HG02852 (cell line): ENCODE measurements around the gene KRT79.
"Not testable (repeated sequence)": the region's sequence is repeated elsewhere in the genome, so short reads cannot be mapped to it uniquely, and the experiment has no call there.

ENCODE experiments used
- ATAC-seq: cut with Tn5 transposase; IDR thresholded peaks from one replicate; pipeline ENCODE4 v1.9.1; 2021; ENCODE audit warnings: mild to moderate bottlenecking, moderate library complexity; ENCODE audit not compliant: unreplicated experiment

KRT79 gene

GRCh38 chr12:52833922-52834726, at the start of gene KRT79:
Gene KRT79 (minus strand): TSS chr12:52834311. CDS start chr12:52834260, 51 bp downstream.
- no peak for ATAC-seq

- ATAC-seq, result not testable (repeated sequence)
These were observed 46.4 kb upstream of the KRT79 start for GRCh38 chr12:52880499-52880898.

DNA sequence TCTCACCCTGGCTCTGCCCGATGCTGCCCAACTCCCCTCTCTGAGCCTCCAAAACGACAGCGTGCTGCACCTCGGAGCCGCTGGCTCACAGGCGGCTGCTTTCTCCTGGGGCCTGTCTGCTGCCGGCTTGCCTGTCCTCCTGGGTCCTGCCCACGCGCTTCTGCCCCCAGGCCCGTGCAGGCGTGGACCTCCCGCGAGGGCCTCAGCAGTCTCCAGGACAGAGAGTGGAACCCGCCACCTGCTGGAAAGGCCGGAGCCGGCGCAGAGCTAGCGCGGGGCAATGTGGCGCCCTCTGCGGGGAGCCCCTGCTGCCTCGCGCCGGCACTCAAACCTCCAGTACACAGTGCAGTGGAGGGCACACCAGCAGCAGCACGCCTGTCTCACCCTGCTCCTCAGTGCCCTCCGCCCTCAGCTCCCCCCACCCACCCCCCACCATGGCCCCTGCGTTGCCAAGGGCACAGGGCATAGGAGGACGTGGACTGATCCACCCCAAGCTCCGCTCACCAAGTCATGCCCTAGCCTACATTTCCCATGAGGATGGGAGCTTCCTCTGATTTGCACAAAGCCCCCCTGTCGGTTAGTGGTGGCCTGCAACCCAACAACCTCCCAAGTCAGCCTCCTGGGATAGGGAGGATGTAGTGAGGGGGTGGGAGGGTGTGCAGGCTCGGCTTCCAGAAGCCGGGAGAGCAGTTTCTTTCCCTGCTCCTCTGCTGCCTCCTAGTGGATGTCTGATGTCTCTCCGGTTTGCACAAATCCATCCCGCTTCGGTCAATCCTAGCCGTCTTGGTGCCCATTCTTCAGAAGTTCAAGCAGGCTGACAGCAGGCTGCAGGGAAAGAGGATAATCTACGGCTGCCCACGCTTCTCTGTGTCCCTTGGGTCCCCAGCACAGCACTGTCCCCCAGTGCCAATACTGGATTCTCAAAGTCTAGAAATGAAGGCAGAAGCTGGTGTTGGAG, 45.6 kb upstream of the KRT79 start:
- ATAC-seq, result no peak

- ATAC-seq, result no peak
These were observed 44.6 kb upstream of the KRT79 start for GRCh38 chr12:52878507-52879393.

DNA sequence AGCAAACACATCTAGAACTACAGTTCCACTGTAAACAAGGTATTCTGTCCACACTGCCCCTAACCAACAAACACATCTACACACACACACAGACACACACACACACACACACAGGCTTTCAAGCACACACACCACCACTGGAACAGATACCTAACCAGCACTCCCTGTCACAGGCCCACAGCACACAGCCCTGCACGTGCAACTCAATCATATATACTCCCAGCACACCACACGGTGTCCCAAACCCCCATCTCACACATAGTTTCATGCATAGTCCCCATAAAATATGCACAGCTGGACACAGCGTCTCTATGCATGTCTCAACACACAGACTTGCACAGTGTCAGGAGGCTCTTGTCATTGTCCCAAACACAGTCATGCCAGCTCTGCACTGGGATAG, 43.1 kb upstream of the KRT79 start:
- no peak for ATAC-seq

GRCh38 chr12:52876372-52876771, 42.3 kb upstream of the KRT79 start:
- ATAC-seq, result no peak

DNA sequence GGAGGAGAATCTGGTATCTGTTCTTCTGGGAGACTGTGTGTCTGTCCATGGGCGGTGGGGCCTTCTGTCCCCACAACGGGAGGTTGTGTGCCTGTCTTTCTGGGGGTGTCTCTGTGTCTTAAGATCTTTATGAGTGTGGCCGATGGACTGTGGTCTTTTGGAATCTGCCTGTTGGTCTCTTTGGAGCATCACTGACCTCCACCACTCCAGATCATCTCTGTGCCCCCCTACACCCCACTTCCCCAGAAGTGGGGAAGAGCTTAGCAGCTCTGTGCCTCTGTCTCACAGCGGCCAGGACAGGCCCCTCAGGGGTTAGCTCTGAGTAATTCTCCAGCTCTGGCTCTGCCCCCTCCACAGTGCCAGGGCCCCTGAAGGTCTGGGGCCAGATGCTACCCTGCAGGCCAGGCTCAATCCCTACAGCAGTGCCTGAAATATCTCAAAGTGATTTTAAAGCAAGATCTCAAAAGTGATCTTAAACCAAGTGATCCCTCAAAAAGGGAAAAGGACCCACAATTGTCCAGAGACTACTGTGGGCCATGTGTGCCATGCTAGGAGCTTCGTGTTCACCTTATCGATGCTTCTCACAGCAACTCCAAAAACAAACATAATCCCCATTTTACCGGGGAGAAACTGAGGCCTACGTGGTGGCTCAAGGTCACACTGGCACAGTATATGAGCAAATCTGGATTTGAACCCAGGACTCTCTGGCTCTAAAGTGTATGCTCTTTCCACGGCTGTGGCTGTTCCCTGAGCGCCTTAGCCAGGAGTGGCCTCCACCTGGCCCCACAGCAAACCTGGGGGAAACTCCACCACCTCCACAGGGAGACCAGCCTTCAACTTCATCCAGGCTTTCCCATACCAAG, 40.7 kb upstream of the KRT79 start:
- no peak for ATAC-seq

DNA sequence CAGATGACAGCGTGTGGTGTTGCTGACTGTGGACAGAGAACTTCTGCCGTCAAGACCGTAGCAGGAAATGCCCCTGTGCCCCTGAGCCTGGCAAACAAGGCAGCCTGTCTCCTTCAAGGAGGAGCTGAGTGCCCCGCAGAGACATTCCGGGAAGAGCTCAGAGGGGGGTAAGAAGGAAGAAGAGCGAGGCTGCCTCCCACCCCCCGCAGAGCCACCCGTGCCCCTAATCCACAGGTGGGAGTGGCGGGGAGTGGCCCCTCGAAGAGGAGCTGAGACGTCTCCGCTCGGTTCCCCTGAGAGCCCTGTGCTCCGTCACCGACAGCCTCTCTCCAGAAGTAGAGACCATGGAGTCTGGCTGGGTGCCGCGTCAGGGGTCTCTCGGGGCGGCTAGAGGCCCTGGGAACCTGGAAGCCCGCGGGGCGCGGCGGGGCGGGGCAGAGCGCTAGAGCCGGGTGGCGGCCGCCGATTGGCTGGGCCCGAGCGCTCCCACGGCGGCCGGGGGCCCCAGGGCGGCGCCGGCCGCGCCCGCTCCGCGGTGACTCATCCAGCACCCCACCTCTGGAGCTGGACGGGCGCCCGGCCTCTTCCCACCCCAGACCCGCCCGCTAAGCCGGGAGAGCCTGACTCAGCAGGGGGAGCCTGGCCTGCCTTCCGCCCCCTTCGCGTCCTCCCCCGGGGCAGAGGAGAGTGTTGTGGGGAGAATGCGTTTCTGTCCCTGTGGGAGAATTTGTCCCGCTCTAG, 39.9 kb upstream of the KRT79 start:
- no peak for ATAC-seq

DNA sequence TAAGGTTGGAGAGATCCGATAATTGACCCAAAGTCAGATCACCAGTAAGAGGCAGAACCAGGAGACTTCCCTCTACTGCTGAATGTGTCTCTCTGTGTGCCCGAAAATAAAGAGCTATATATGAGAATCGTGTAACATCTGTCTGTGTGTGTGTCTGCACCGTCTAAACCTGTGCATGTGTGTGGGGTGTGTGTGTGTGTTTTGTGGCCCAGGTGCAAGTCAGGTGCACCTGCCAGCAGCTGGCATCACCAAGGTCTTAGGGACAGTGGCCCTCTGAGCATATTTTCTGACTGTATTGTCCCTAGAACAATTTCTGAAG, 39.4 kb upstream of the KRT79 start:
- ATAC-seq, result no peak

DNA sequence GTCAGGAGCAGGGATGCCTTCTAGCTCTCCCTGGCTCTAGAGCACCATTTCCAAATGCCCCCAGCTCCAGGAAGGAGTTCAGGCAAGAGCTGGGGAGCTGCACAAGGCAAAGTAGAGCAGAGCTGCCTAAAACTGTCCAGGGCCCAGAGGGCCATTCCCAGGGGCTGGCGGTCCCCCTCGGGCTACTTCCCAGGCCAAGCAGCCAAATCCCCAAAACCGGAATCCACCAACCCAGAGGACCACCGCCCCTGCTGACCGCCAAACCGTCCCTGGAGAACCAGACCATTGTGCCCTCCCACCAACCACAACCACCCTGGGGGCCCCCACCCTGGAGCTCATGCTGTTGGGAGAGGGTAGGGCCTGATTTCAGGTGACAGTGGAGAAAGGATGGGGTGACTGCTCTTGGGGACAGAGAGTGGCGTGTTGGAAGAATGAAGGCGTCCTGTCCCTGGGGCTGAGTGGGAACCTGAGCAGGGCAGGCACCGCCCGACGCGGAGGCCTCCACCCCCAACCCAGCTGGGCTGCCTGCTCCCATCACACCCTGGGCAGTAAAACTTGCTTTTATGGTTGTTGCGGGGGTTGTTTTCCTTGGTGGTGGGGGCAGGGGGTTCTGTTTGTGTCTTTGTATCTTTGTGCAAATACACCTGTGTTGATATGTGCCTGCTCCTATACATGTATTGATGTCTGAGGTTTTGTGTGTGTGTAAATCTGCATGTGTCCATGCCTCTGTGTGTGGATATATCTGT, 38.7 kb upstream of the KRT79 start:
- ATAC-seq, result no peak

- ATAC-seq, result no peak
These were observed 37.4 kb upstream of the KRT79 start for GRCh38 chr12:52871291-52872039.

DNA sequence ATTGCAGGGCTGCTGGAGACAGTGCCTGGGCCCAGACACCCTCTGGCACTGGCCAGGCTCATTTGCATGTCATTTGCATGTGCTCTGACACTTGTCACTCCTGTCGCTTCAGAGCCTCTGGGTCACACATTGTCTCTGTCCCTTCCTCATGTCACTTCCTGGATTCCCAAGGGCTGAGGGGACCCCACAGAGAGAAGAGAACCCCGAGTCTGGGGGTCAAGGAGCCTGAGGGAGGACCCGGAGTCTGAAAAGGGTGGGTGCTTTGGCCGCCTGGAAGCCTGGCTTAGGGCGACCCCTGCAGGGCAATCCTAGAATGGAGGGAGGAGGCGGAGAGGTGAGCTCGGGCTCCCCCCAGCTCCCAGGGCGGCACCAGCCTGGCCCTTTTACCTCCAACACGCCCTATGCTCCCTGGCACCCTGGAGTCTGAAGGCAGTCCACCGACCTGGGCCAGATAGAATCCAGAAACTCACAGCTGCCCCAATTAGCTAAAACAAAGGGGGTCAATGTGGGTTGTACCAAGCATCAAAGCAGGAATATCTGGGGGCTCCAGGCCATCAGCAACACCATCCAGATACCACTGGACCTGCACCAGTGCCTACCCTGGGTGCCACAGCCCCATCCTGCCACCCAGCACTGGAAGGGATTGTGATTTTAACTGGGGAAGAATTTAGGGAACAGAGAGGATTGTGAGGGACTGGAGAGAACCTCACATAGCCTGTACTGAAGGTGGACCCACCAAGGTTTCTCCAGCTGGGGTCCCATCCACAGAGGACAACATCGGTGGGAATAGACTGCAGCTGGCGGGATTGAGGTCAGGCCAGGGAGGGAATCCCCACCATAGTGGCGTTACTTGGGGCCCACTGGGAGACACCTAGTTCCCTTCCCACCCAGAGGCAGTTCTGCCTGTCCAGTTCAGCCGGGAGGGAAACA, 36.5 kb upstream of the KRT79 start:
- ATAC-seq, result no peak

GRCh38 chr12:52867642-52868041, 33.5 kb upstream of the KRT79 start:
- ATAC-seq, result no peak

DNA sequence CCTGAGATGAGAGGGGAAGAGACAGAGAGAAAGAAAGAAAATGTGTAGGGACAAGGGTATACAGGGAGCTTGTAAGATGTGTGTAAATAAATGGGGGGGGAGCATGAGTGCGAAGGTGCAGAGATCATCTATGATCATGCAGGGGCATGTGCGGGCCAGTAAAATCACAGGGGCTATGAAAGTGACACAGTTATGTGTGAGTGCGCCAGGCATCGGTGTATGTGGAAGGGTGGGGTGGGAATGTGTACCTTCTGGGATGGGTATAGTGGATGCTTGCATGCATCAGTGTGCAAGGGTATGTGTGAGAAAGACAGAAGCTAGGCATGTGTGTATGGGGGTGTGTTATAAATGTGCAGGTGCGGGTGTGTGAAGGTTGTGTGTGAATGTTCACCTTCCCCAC, 33.0 kb upstream of the KRT79 start:
- no peak for ATAC-seq

- ATAC-seq, result no peak
These were observed 31.2 kb upstream of the KRT79 start for GRCh38 chr12:52865090-52865944.

DNA sequence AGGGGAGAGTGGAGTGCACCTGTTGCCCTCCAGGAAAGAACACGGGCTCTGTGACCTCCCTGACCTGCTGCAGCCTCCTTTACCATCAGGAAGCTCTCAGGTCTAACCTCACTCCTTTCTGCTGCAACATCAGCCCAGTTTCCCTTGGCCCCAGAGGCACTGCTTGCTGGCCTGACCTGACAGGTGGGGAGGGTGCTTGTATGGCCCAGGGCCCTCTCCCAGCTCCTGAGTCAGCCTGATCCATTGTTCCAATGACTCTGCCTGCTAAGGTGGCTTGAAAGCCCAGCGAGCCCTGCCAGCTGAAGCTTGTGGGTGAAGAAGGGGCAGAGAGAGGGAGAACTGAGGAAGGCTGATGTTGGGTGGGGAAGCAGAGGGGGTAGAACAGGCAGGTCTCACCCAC, 27.9 kb upstream of the KRT79 start:
- ATAC-seq, result no peak
